Measurements from ENCODE around the gene BCORL1. TPM values are rescaled to one million over a fixed set of nuclear protein-coding genes. Genes with fewer than 3 reads are reported as not detected.

The BCORL1 gene
- total RNA-seq, 1 donor from 2014 or later, result 22.3 TPM

GRCh38 chrX:130095249-130096030 is 113.0 kb downstream of the BCORL1 start:
- peaks cover 2% of the 10 kb centered on the region for H3K36me3 Mint-ChIP-seq (ENCODE audit: low read depth, unreplicated experiment)
- Histone ChIP-seq H3K27me3 (ENCODE audit: insufficient read depth, low read length) (no peaks in the 10 kb centered on the region), H2AFZ (ENCODE audit: low read depth, low read length) (no peak overlapping the region), H3K9me3 (ENCODE audit: insufficient read depth, low read depth, low read length) (no peaks in the 10 kb centered on the region), H3K4me2 (ENCODE audit: low read length) (no peak overlapping the region), H3K36me3 (ENCODE audit: insufficient read depth, low read length) (no peaks in the 10 kb centered on the region), H3K79me2 (ENCODE audit: insufficient read depth, low read length) (peaks cover 28% of the 10 kb centered on the region), H3K9ac (ENCODE audit: low read length) (no peak overlapping the region), H3K4me3 (ENCODE audit: insufficient read depth, low read depth, low read length) (no peak overlapping the region), H3K4me1 (ENCODE audit: insufficient read depth, low read length) (no peaks in the 10 kb centered on the region), H3K27ac (ENCODE audit: low read depth, low read length) (no peak overlapping the region), H4K20me1 (ENCODE audit: insufficient read depth, low read length) (peaks cover 33% of the 10 kb centered on the region)
- H3K27ac Mint-ChIP-seq (ENCODE audit: unreplicated experiment), result no peak overlapping the region
- DNase-seq (ENCODE audit: low read depth) (no peak), FAIRE-seq (peak; percentile 45)
- no peaks in the 10 kb centered on the region for H3K9me3 Mint-ChIP-seq (ENCODE audit: unreplicated experiment)
- no peak overlapping the region for H3K4me3 Mint-ChIP-seq (ENCODE audit: unreplicated experiment)
- no peaks in the 10 kb centered on the region for H3K27me3 Mint-ChIP-seq (ENCODE audit: low read depth, unreplicated experiment)
- TF ChIP-seq, protein P1, sequence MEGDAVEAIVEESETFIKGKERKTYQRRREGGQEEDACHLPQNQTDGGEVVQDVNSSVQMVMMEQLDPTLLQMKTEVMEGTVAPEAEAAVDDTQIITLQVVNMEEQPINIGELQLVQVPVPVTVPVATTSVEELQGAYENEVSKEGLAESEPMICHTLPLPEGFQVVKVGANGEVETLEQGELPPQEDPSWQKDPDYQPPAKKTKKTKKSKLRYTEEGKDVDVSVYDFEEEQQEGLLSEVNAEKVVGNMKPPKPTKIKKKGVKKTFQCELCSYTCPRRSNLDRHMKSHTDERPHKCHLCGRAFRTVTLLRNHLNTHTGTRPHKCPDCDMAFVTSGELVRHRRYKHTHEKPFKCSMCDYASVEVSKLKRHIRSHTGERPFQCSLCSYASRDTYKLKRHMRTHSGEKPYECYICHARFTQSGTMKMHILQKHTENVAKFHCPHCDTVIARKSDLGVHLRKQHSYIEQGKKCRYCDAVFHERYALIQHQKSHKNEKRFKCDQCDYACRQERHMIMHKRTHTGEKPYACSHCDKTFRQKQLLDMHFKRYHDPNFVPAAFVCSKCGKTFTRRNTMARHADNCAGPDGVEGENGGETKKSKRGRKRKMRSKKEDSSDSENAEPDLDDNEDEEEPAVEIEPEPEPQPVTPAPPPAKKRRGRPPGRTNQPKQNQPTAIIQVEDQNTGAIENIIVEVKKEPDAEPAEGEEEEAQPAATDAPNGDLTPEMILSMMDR (IDR thresholded peaks at IDR 0.05; ENCODE audit: insufficient read depth, low read depth, low read length), result no peak
- TF ChIP-seq EZH2 (IDR thresholded peaks at IDR 0.05; ENCODE audit: insufficient read depth, low read length), result no peak
- peaks cover 5% of the 10 kb centered on the region for H3K4me1 Mint-ChIP-seq (ENCODE audit: low read depth, unreplicated experiment)

DNA sequence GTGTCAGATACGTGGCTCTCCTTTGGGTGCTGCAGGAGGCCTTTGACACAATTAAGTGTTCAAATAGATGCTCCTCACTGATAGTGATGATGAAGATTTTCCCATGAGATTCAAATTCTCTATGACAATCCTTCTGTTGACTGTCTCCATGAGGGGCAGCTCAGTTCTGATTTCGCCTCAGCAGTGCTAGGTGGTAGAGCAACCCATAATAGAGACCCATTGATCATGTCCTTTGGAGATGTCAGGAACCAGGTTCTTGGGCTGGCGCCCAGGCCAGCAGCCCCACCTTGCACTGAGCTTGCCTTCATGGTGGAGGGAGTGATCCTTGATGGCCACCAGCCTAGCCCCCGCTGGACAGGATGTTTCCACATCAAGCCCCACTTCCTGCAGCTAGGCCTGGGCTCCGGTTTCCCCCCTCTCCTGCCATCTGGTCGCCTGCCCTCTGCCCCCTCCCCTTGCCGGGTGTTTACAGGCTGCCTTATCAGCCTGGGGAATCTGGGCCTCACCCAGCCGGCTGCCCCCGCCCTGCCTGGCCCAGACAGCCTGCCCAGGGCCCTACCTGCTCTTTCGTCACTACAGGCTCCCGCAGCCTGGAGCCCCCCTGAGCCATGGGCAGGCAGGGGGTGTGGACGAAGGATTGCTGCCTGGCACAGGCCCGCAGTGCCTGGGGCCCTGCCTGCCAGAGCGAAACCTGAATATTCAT is 115.2 kb downstream of the BCORL1 start:
- Mint-ChIP-seq H3K27ac (ENCODE audit: unreplicated experiment) (no peak overlapping the region), H3K36me3 (ENCODE audit: low read depth, unreplicated experiment) (peaks cover 2% of the 10 kb centered on the region), H3K27me3 (ENCODE audit: low read depth, unreplicated experiment) (no peaks in the 10 kb centered on the region), H3K9me3 (ENCODE audit: unreplicated experiment) (no peaks in the 10 kb centered on the region), H3K4me3 (ENCODE audit: unreplicated experiment) (no peak overlapping the region), H3K4me1 (ENCODE audit: low read depth, unreplicated experiment) (peaks cover 2% of the 10 kb centered on the region)
- no peak overlapping the region for H3K9ac ChIP-seq (ENCODE audit: low read length)
- peaks cover 41% of the 10 kb centered on the region for H4K20me1 ChIP-seq (ENCODE audit: insufficient read depth, low read length)
- no peak overlapping the region for H3K4me3 ChIP-seq (ENCODE audit: insufficient read depth, low read depth, low read length)
- TF ChIP-seq EZH2 (IDR thresholded peaks at IDR 0.05; ENCODE audit: insufficient read depth, low read length), result no peak
- TF ChIP-seq, protein P1 (IDR thresholded peaks at IDR 0.05; ENCODE audit: insufficient read depth, low read depth, low read length), result no peak
- no peaks in the 10 kb centered on the region for H3K27me3 ChIP-seq (ENCODE audit: insufficient read depth, low read length)
- no peak overlapping the region for H3K4me2 ChIP-seq (ENCODE audit: low read length)
- FAIRE-seq (no peak), DNase-seq (ENCODE audit: low read depth) (no peak)
- H2AFZ ChIP-seq (ENCODE audit: low read depth, low read length), result no peak overlapping the region
- peaks cover 47% of the 10 kb centered on the region for H3K79me2 ChIP-seq (ENCODE audit: insufficient read depth, low read length)
- H3K9me3 ChIP-seq (ENCODE audit: insufficient read depth, low read depth, low read length), result no peaks in the 10 kb centered on the region
- no peak overlapping the region for H3K27ac ChIP-seq (ENCODE audit: low read depth, low read length)
- no peaks in the 10 kb centered on the region for H3K4me1 ChIP-seq (ENCODE audit: insufficient read depth, low read length)
- H3K36me3 ChIP-seq (ENCODE audit: insufficient read depth, low read length), result no peaks in the 10 kb centered on the region

DNA sequence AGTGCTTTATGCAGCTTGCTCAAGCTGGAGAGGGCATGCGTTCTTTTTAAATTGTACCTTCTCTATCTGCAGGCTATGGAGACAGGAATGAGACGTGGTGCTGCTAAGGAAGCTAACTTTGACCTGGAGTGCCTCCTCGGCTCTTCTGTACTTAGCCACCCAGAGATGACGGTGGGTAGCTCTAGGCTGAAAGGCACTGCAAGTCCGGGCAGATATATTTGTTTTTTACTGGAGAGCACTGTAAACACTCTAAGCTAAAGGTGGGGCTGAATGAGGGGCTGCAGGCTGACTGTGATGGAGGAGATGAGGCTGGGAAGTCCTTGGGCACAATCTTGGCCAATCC is 115.7 kb downstream of the BCORL1 start:
- no peak overlapping the region for H3K4me3 Mint-ChIP-seq (ENCODE audit: unreplicated experiment)
- H3K27ac ChIP-seq (ENCODE audit: low read depth, low read length), result no peak overlapping the region

More for the DNA sequence above, 115.7 kb downstream of the BCORL1 start:
- Histone ChIP-seq H4K20me1 (ENCODE audit: insufficient read depth, low read length) (peaks cover 44% of the 10 kb centered on the region), H3K4me1 (ENCODE audit: insufficient read depth, low read length) (no peaks in the 10 kb centered on the region), H3K4me2 (ENCODE audit: low read length) (no peak overlapping the region), H3K4me3 (ENCODE audit: insufficient read depth, low read depth, low read length) (no peak overlapping the region), H3K36me3 (ENCODE audit: insufficient read depth, low read length) (no peaks in the 10 kb centered on the region), H3K27me3 (ENCODE audit: insufficient read depth, low read length) (no peaks in the 10 kb centered on the region), H3K9me3 (ENCODE audit: insufficient read depth, low read depth, low read length) (no peaks in the 10 kb centered on the region), H2AFZ (ENCODE audit: low read depth, low read length) (no peak overlapping the region), H3K9ac (ENCODE audit: low read length) (no peak overlapping the region), H3K79me2 (ENCODE audit: insufficient read depth, low read length) (peaks cover 52% of the 10 kb centered on the region)
- Mint-ChIP-seq H3K4me1 (ENCODE audit: low read depth, unreplicated experiment) (peaks cover 2% of the 10 kb centered on the region), H3K9me3 (ENCODE audit: unreplicated experiment) (no peaks in the 10 kb centered on the region), H3K27me3 (ENCODE audit: low read depth, unreplicated experiment) (no peaks in the 10 kb centered on the region), H3K36me3 (ENCODE audit: low read depth, unreplicated experiment) (no peaks in the 10 kb centered on the region), H3K27ac (ENCODE audit: unreplicated experiment) (no peak overlapping the region)
- FAIRE-seq, result no peak
- TF ChIP-seq, protein P1 (IDR thresholded peaks at IDR 0.05; ENCODE audit: insufficient read depth, low read depth, low read length), result no peak
- TF ChIP-seq EZH2 (IDR thresholded peaks at IDR 0.05; ENCODE audit: insufficient read depth, low read length), result no peak
- DNase-seq (ENCODE audit: low read depth), result no peak

All from astrocyte (in vitro differentiated cells and primary cell).